ENCODE results near the gene LRTM1. TPM values are rescaled to one million over a fixed set of nuclear protein-coding genes. Genes with fewer than 3 reads are reported as not detected.

The LRTM1 gene
- polyA plus RNA-seq, 3 donors = not detected

GRCh38 chr3:54888162-54888561 lies 39.7 kb downstream of the LRTM1 start:
- no peak overlapping the region for H3K4me3 ChIP-seq (replicated peaks in 1 of 3; ENCODE audit: low read depth in 2 of 3, low read length in 3 of 3)
- no peaks in the 10 kb centered on the region for H4K20me1 ChIP-seq (ENCODE audit: insufficient read depth, low read length)
- H3K4me2 ChIP-seq (replicated peaks; ENCODE audit: extremely low read depth, low read length, poor library complexity, severe bottlenecking) = no peak overlapping the region
- 98% methylated on average over 5 of the region's 9 CpGs for whole genome bisulfite sequencing (ENCODE audit: insufficient coverage)
- no peaks in the 10 kb centered on the region for H3K79me2 ChIP-seq (ENCODE audit: insufficient read depth, low read length)
- Mint-ChIP-seq H3K36me3 (no peaks in the 10 kb centered on the region), H3K9me3 (peaks cover 0 to 6% (median 4%) of the 10 kb centered on the region in 7 donors), H3K27ac (no peak overlapping the region), H3K27me3 (ENCODE audit: low read depth in 3 of 3) (peaks cover 3 to 13% (median 5%) of the 10 kb centered on the region in 3 donors), H3K4me1 (no peaks in the 10 kb centered on the region), H3K4me3 (no peak overlapping the region)
- H3K9ac ChIP-seq (ENCODE audit: insufficient read depth, low read length, poor library complexity, severe bottlenecking) = no peak overlapping the region
- H3K4me1 ChIP-seq (ENCODE audit: control insufficient read depth in 1 of 2, insufficient read depth in 2 of 2, low read length in 2 of 2) = no peaks in the 10 kb centered on the region
- no peak overlapping the region for H3K27ac ChIP-seq (ENCODE audit: low read depth in 1 of 2, low read length in 2 of 2)
- no peaks in the 10 kb centered on the region for H3K27me3 ChIP-seq (ENCODE audit: control insufficient read depth in 2 of 2, insufficient read depth in 2 of 2, low read length in 2 of 2)
- intact Hi-C loops (cut with micrococcal nuclease) = no loop called here
- DNase-seq = no peak
- no peaks in the 10 kb centered on the region for H3K9me3 ChIP-seq (replicated peaks in 1 of 2; ENCODE audit: control insufficient read depth in 1 of 2, insufficient read depth in 1 of 2, low read length in 2 of 2)
- TF ChIP-seq CTCF (IDR thresholded peaks at IDR 0.05) = no peak
- no peak overlapping the region for H2AFZ ChIP-seq (ENCODE audit: insufficient read depth, low read depth, low read length, poor library complexity, severe bottlenecking)
- no peaks in the 10 kb centered on the region for H3K36me3 ChIP-seq (replicated peaks in 1 of 2; ENCODE audit: control insufficient read depth in 1 of 2, insufficient read depth in 2 of 2, low read length in 2 of 2)

DNA sequence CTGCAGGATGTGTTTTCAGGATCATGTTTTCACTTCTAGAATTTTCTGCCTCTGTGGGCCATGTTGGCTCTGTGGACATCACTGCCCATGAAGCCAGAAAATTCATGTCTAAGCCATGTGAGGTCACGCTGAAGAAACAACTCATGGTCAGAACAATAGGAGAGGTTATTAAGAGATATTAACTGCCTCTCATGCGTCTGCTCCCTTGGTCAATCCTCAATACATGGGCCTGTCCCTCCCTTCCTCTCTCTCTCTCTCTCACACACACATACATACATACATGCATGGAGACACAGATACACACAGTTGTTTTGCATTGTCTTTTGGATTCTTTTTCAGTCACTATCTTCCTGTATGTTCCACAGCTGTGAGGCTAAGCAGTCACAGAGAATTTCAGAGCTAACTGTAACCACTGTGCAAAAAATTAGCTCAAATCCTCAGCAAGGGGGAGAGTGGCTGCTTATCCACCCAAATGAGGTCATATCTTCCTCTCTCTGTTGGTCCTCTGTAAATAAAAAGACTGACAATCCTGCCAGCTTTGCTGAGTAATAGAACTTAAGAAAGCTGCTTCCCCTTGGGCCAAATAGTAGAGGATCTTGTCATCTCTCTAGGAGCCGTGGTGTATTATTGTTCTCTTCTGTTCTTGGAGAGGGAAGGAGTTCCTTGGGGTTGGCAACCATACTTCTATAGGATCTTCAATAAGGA lies 45.6 kb downstream of the LRTM1 start:
- Histone ChIP-seq H3K36me3 (replicated peaks in 1 of 2; ENCODE audit: control insufficient read depth in 1 of 2, insufficient read depth in 2 of 2, low read length in 2 of 2) (no peaks in the 10 kb centered on the region), H3K9ac (ENCODE audit: insufficient read depth, low read length, poor library complexity, severe bottlenecking) (no peak overlapping the region), H4K20me1 (ENCODE audit: insufficient read depth, low read length) (no peaks in the 10 kb centered on the region), H3K27ac (ENCODE audit: low read depth in 1 of 2, low read length in 2 of 2) (no peak overlapping the region), H3K27me3 (ENCODE audit: control insufficient read depth in 2 of 2, insufficient read depth in 2 of 2, low read length in 2 of 2) (no peaks in the 10 kb centered on the region), H3K4me3 (replicated peaks in 1 of 3; ENCODE audit: low read depth in 2 of 3, low read length in 3 of 3) (no peak overlapping the region), H3K79me2 (ENCODE audit: insufficient read depth, low read length) (no peaks in the 10 kb centered on the region), H3K4me2 (replicated peaks; ENCODE audit: extremely low read depth, low read length, poor library complexity, severe bottlenecking) (no peak overlapping the region), H3K4me1 (ENCODE audit: control insufficient read depth in 1 of 2, insufficient read depth in 2 of 2, low read length in 2 of 2) (no peaks in the 10 kb centered on the region), H2AFZ (ENCODE audit: insufficient read depth, low read depth, low read length, poor library complexity, severe bottlenecking) (no peak overlapping the region), H3K9me3 (replicated peaks in 1 of 2; ENCODE audit: control insufficient read depth in 1 of 2, insufficient read depth in 1 of 2, low read length in 2 of 2) (no peaks in the 10 kb centered on the region)
- WGBS (ENCODE audit: insufficient coverage) = no CpG with 5 or more reads among the region's 3 CpGs
- peaks cover 0 to 5% (median 0%) of the 10 kb centered on the region in 7 donors for H3K9me3 Mint-ChIP-seq
- H3K4me3 Mint-ChIP-seq = no peak overlapping the region
- no peak for TF ChIP-seq CTCF (IDR thresholded peaks at IDR 0.05)
- H3K27me3 Mint-ChIP-seq (ENCODE audit: low read depth in 3 of 3) = peaks cover 1 to 13% (median 6%) of the 10 kb centered on the region in 3 donors
- H3K27ac Mint-ChIP-seq = no peak overlapping the region
- intact Hi-C loops (cut with micrococcal nuclease) = no loop called here
- H3K4me1 Mint-ChIP-seq = no peaks in the 10 kb centered on the region
- H3K36me3 Mint-ChIP-seq = no peaks in the 10 kb centered on the region
- DNase-seq = no peak

Measured in CD14-positive monocyte (primary cell).